ENCODE measurements around the gene NCSTN. TPM values are rescaled to one million over a fixed set of nuclear protein-coding genes. Genes with fewer than 3 reads are reported as not detected.
"Not testable (repeated sequence)": the region's sequence is repeated elsewhere in the genome, so short reads cannot be mapped to it uniquely, and the experiment has no call there.

NCSTN gene
- total RNA-seq, 2 experiments from 2014 or later: 72.3 to 75.5 TPM

GRCh38 chr1:160376525-160377131 is 33.4 kb downstream of the NCSTN start:
- H3K27ac Mint-ChIP-seq: no peak overlapping the region

GRCh38 chr1:160377585-160378206 is 34.5 kb downstream of the NCSTN start:
- Mint-ChIP-seq H3K27ac (no peak overlapping the region), H3K9me3 (no peaks in the 10 kb centered on the region), H3K4me3 (no peak overlapping the region), H3K27me3 (peaks cover 6% of the 10 kb centered on the region), H3K36me3 (ENCODE audit: low read depth) (no peaks in the 10 kb centered on the region), H3K4me1 (peaks cover 15% of the 10 kb centered on the region)
- DNase-seq: no peak
- POLR2A ChIA-PET: no interaction called here
- CTCF ChIA-PET: interaction anchor here (1.0 to 2.4 kb wide), 14 partner anchors 11 to 299 kb away, joined by 3 to 9 read pairs (median 5); partner anchors contain the start of gene NHLH1

More at GRCh38 chr1:160376525-160377131, 33.4 kb downstream of the NCSTN start:
- no peaks in the 10 kb centered on the region for H3K36me3 Mint-ChIP-seq (ENCODE audit: low read depth)
- ChIA-PET POLR2A (no interaction called here), CTCF (interaction anchor here (0.6 to 2.4 kb wide), 23 partner anchors 9 to 371 kb away, joined by 3 to 18 read pairs (median 4); partner anchors contain the start of gene NHLH1)
- H3K4me3 Mint-ChIP-seq: no peak overlapping the region
- H3K27me3 Mint-ChIP-seq: peaks cover 6% of the 10 kb centered on the region
- H3K9me3 Mint-ChIP-seq: no peaks in the 10 kb centered on the region
- H3K4me1 Mint-ChIP-seq: peaks cover 15% of the 10 kb centered on the region
- DNase-seq: peak; percentile 45

GRCh38 chr1:160384812-160385211 is 41.6 kb downstream of the NCSTN start:
- CTCF ChIA-PET; H3K27ac Mint-ChIP-seq; POLR2A ChIA-PET; H3K36me3 Mint-ChIP-seq (ENCODE audit: low read depth); H3K4me3 Mint-ChIP-seq; H3K4me1 Mint-ChIP-seq; DNase-seq: not testable (repeated sequence)
- Mint-ChIP-seq H3K9me3 (peaks cover 10% of the 10 kb centered on the region), H3K27me3 (peaks cover 38% of the 10 kb centered on the region)

- H3K4me3 Mint-ChIP-seq; H3K36me3 Mint-ChIP-seq (ENCODE audit: low read depth); DNase-seq; POLR2A ChIA-PET; H3K27ac Mint-ChIP-seq; H3K4me1 Mint-ChIP-seq: not testable (repeated sequence)
- Mint-ChIP-seq H3K9me3 (peaks cover 10% of the 10 kb centered on the region), H3K27me3 (peaks cover 47% of the 10 kb centered on the region)
- CTCF ChIA-PET: interaction anchor here (0.6 to 0.7 kb wide), 2 partner anchors 223 to 287 kb away, joined by 3 to 4 read pairs; no protein-coding TSS in a partner anchor
Measured at GRCh38 chr1:160388406-160388805, 45.2 kb downstream of the NCSTN start.

- H3K27me3 Mint-ChIP-seq: peaks cover 27% of the 10 kb centered on the region
- POLR2A ChIA-PET: no interaction called here
- no peaks in the 10 kb centered on the region for H3K9me3 Mint-ChIP-seq
- no peaks in the 10 kb centered on the region for H3K36me3 Mint-ChIP-seq (ENCODE audit: low read depth)
- peaks cover 2% of the 10 kb centered on the region for H3K4me1 Mint-ChIP-seq
- no peak overlapping the region for H3K27ac Mint-ChIP-seq
- CTCF ChIA-PET: interaction anchor here (0.6 to 2.0 kb wide), 4 partner anchors 14 to 289 kb away, joined by 3 to 6 read pairs (median 3); no protein-coding TSS in a partner anchor
- no peak for DNase-seq
- no peak overlapping the region for H3K4me3 Mint-ChIP-seq
Measured at GRCh38 chr1:160394673-160395072, 51.5 kb downstream of the NCSTN start.

GRCh38 chr1:160397651-160398050 is 54.5 kb downstream of the NCSTN start:
- Mint-ChIP-seq H3K4me3 (no peak overlapping the region), H3K9me3 (no peaks in the 10 kb centered on the region), H3K27ac (no peak overlapping the region), H3K4me1 (peaks cover 2% of the 10 kb centered on the region), H3K36me3 (ENCODE audit: low read depth) (no peaks in the 10 kb centered on the region), H3K27me3 (peaks cover 33% of the 10 kb centered on the region)
- no peak for DNase-seq
- CTCF ChIA-PET: interaction anchor here (1.2 kb wide), 1 partner anchor 16 kb away, joined by 3 read pairs; no protein-coding TSS in a partner anchor
- POLR2A ChIA-PET: no interaction called here

GRCh38 chr1:160398823-160399222 is 55.6 kb downstream of the NCSTN start:
- Mint-ChIP-seq H3K36me3 (ENCODE audit: low read depth) (no peaks in the 10 kb centered on the region), H3K27me3 (peaks cover 36% of the 10 kb centered on the region), H3K27ac (no peak overlapping the region), H3K4me3 (no peak overlapping the region), H3K4me1 (peaks cover 2% of the 10 kb centered on the region), H3K9me3 (no peaks in the 10 kb centered on the region)
- peak; percentile 5 for DNase-seq
- CTCF ChIA-PET: no interaction called here
- POLR2A ChIA-PET: no interaction called here

GRCh38 chr1:160399544-160400222 is 56.5 kb downstream of the NCSTN start:
- H3K36me3 Mint-ChIP-seq (ENCODE audit: low read depth): no peaks in the 10 kb centered on the region
- no peak for DNase-seq

GRCh38 chr1:160400223-160400645 is 57.1 kb downstream of the NCSTN start, which contains the start of gene VANGL2:
VANGL2 (plus strand) TSS chr1:160400564; CDS start chr1:160415838, 15,274 bp downstream.
- CTCF ChIA-PET: no interaction called here
- H3K27me3 Mint-ChIP-seq: peaks cover 35% of the 10 kb centered on the region
- no peaks in the 10 kb centered on the region for H3K36me3 Mint-ChIP-seq (ENCODE audit: low read depth)
- DNase-seq: peak; percentile 21
- H3K27ac Mint-ChIP-seq: no peak within 1 kb of the TSS
- POLR2A ChIA-PET: no interaction called here
- H3K4me1 Mint-ChIP-seq: peaks cover 2% of the 10 kb centered on the region
- H3K4me3 Mint-ChIP-seq: no peak within 1 kb of the TSS
- H3K9me3 Mint-ChIP-seq: no peaks in the 10 kb centered on the region

More at GRCh38 chr1:160399544-160400222, 56.5 kb downstream of the NCSTN start:
- POLR2A ChIA-PET: no interaction called here
- Mint-ChIP-seq H3K4me1 (peaks cover 2% of the 10 kb centered on the region), H3K27ac (no peak overlapping the region), H3K4me3 (no peak overlapping the region), H3K27me3 (peaks cover 35% of the 10 kb centered on the region), H3K9me3 (no peaks in the 10 kb centered on the region)
- CTCF ChIA-PET: no interaction called here

GRCh38 chr1:160400646-160401486 is 57.7 kb downstream of the NCSTN start:
- DNase-seq: no peak
- Mint-ChIP-seq H3K27ac (no peak overlapping the region), H3K27me3 (peaks cover 31% of the 10 kb centered on the region), H3K4me1 (peaks cover 2% of the 10 kb centered on the region), H3K9me3 (no peaks in the 10 kb centered on the region), H3K4me3 (no peak overlapping the region), H3K36me3 (ENCODE audit: low read depth) (no peaks in the 10 kb centered on the region)
- CTCF ChIA-PET: no interaction called here
- POLR2A ChIA-PET: no interaction called here

- Mint-ChIP-seq H3K4me1 (peaks cover 2% of the 10 kb centered on the region), H3K36me3 (ENCODE audit: low read depth) (no peaks in the 10 kb centered on the region), H3K27ac (no peak overlapping the region), H3K27me3 (peaks cover 30% of the 10 kb centered on the region), H3K4me3 (no peak overlapping the region), H3K9me3 (no peaks in the 10 kb centered on the region)
- ChIA-PET CTCF (no interaction called here), POLR2A (no interaction called here)
- DNase-seq: peak; percentile 4
Measured at GRCh38 chr1:160401487-160401805, 58.3 kb downstream of the NCSTN start.

GRCh38 chr1:160402001-160402795 is 59.0 kb downstream of the NCSTN start:
- Mint-ChIP-seq H3K4me1 (peaks cover 2% of the 10 kb centered on the region), H3K36me3 (ENCODE audit: low read depth) (no peaks in the 10 kb centered on the region), H3K27ac (no peak overlapping the region)

More at GRCh38 chr1:160402001-160402795, 59.0 kb downstream of the NCSTN start:
- no peak overlapping the region for H3K4me3 Mint-ChIP-seq
- ChIA-PET CTCF (interaction anchor here (0.6 kb wide), 1 partner anchor 12 kb away, joined by 3 read pairs; no protein-coding TSS in a partner anchor), POLR2A (no interaction called here)
- DNase-seq: peak; percentile 5
- H3K27me3 Mint-ChIP-seq: peaks cover 28% of the 10 kb centered on the region
- no peaks in the 10 kb centered on the region for H3K9me3 Mint-ChIP-seq
